A673 (cell line): ENCODE measurements around the gene GJB6. TPM values are rescaled to one million over a fixed set of nuclear protein-coding genes. Genes with fewer than 3 reads are reported as not detected.

Experiments used
- BruUV-seq: library from RNA; stranded (reverse); fragments of 400-500 nt; replicated peaks from 2 replicates; lab custom pipeline; 2021; lab: Mats Ljungman, UMichigan
- CTCF ChIA-PET: fragments of 300-600 bp; sonication (Branson Sonifier 250); formaldehyde crosslinking; loops from one replicate; lab custom pipeline; 2022; ENCODE audit warnings: antibody characterized with exemption; lab: Charles Lee
- POLR2A ChIA-PET: fragments of 300-600 bp; sonication (Branson Sonifier 250); formaldehyde crosslinking; loops from one replicate; lab custom pipeline; 2022; ENCODE audit warnings: antibody characterized with exemption; ENCODE audit not compliant: low non-redundant PET; lab: Charles Lee
- DNase-seq: peaks from one replicate; pipeline ENCODE4 v3.0.0-alpha.2; 2015; ENCODE audit warnings: low spot score
- H3K27ac ChIP-seq: fragments of 200-600 bp; sonication (generic); 2 replicates; pipeline ENCODE4 v1.5.1; 2016; ENCODE audit warnings: mixed run types, low read depth, mild to moderate bottlenecking, mixed read lengths, antibody characterized with exemption, low read length; ENCODE audit not compliant: poor library complexity, severe bottlenecking
- H3K27me3 ChIP-seq: fragments of 200-600 bp; sonication (generic); replicated peaks from 2 replicates; pipeline ENCODE4 v1.6.1; 2017; ENCODE audit warnings: mixed run types, low read depth, mild to moderate bottlenecking, mixed read lengths, antibody characterized with exemption, low read length; ENCODE audit not compliant: insufficient read depth, poor library complexity
- H3K36me3 ChIP-seq: fragments of 200-600 bp; sonication (generic); 2 replicates; pipeline ENCODE4 v1.6.1; 2016; ENCODE audit warnings: mixed run types, mild to moderate bottlenecking, mixed read lengths, antibody characterized with exemption, low read length; ENCODE audit not compliant: insufficient read depth, poor library complexity, severe bottlenecking
- H3K4me1 ChIP-seq: fragments of 200-600 bp; sonication (generic); 2 replicates; pipeline ENCODE4 v1.6.1; 2017; ENCODE audit warnings: mixed run types, mild to moderate bottlenecking, mixed read lengths, antibody characterized with exemption, low read length; ENCODE audit not compliant: insufficient read depth, poor library complexity, severe bottlenecking
- H3K4me3 ChIP-seq: fragments of 200-600 bp; sonication (generic); 2 replicates; pipeline ENCODE4 v1.5.1; 2016; ENCODE audit warnings: low read depth, mixed run types, mild to moderate bottlenecking, mixed read lengths, low read length; ENCODE audit not compliant: poor library complexity, severe bottlenecking
- H3K9me3 ChIP-seq: fragments of 200-600 bp; sonication (generic); 2 replicates; pipeline ENCODE4 v1.6.1; 2016; ENCODE audit warnings: mixed run types, low read depth, mild to moderate bottlenecking, mixed read lengths, antibody characterized with exemption, low read length; ENCODE audit not compliant: poor library complexity, severe bottlenecking
- CTCF ChIP-seq: fragments of 300-800, 200-600 bp; sonication (generic); conservative IDR thresholded peaks from 2 replicates; pipeline ENCODE4 v1.5.1; 2017; ENCODE audit warnings: low read depth, mild to moderate bottlenecking, antibody characterized with exemption, low read length, moderate library complexity, mixed read lengths
- EZH2 ChIP-seq: fragments of 200-600 bp; sonication (generic); IDR thresholded peaks from 2 replicates; pipeline ENCODE4 v1.6.1; 2017; ENCODE audit warnings: borderline replicate concordance, low read depth, mild to moderate bottlenecking, mixed read lengths, antibody characterized with exemption, low read length; ENCODE audit not compliant: poor library complexity, severe bottlenecking
- intact Hi-C: fragments of 100-400 bp; cut with micrococcal nuclease; formaldehyde crosslinking; loops from one replicate; pipeline ENCODE4 v1.10.0; 2022; ENCODE audit not compliant: unreplicated experiment
- total RNA-seq: library from RNA; stranded (reverse); gene quantifications from 2 replicates; pipeline ENCODE4 v1.2.3, GENCODE V29; 2021

Gene GJB6
- total RNA-seq, 1 experiment from 2014 or later, result not detected

GRCh38 chr13:20217168-20217567 is 15.0 kb downstream of the GJB6 start:
- intact Hi-C loops, result no loop called here
- no peak for DNase-seq
- BruUV-seq, result no TSS peak
- TF ChIP-seq EZH2 (no peak), CTCF (no peak)
- CTCF ChIA-PET, result no interaction called here
- Histone ChIP-seq H3K27me3 (peaks cover 37% of the 10 kb centered on the region), H3K4me1 (no peaks in the 10 kb centered on the region), H3K36me3 (no peaks in the 10 kb centered on the region), H3K4me3 (no peak overlapping the region), H3K27ac (no peak overlapping the region), H3K9me3 (no peaks in the 10 kb centered on the region)
- POLR2A ChIA-PET, result no interaction called here

GRCh38 chr13:20209948-20210347 is 22.2 kb downstream of the GJB6 start:
- no TSS peak for BruUV-seq
- no peaks in the 10 kb centered on the region for H3K36me3 ChIP-seq
- TF ChIP-seq CTCF, result no peak
- TF ChIP-seq EZH2, result no peak
- H3K9me3 ChIP-seq, result no peaks in the 10 kb centered on the region
- no peaks in the 10 kb centered on the region for H3K4me1 ChIP-seq
- peaks cover 8% of the 10 kb centered on the region for H3K27me3 ChIP-seq
- no peak overlapping the region for H3K27ac ChIP-seq
- CTCF ChIA-PET, result no interaction called here
- H3K4me3 ChIP-seq, result no peak overlapping the region
- intact Hi-C loops, result no loop called here
- POLR2A ChIA-PET, result no interaction called here
- DNase-seq, result no peak

GRCh38 chr13:20206698-20207235 is 25.4 kb downstream of the GJB6 start:
- Histone ChIP-seq H3K27me3 (peaks cover 4% of the 10 kb centered on the region), H3K9me3 (no peaks in the 10 kb centered on the region), H3K36me3 (no peaks in the 10 kb centered on the region), H3K27ac (no peak overlapping the region), H3K4me1 (no peaks in the 10 kb centered on the region), H3K4me3 (no peak overlapping the region)
- DNase-seq, result no peak
- intact Hi-C loops, result no loop called here
- TF ChIP-seq CTCF (no peak), EZH2 (no peak)
- ChIA-PET POLR2A (no interaction called here), CTCF (no interaction called here)
- no TSS peak for BruUV-seq
